ENCODE results near the gene NFIX. TPM values are rescaled to one million over a fixed set of nuclear protein-coding genes. Genes with fewer than 3 reads are reported as not detected.

The NFIX gene
- total RNA-seq, 4 donors from 2014 or later, result 126 to 223 (median 176) TPM

DNA sequence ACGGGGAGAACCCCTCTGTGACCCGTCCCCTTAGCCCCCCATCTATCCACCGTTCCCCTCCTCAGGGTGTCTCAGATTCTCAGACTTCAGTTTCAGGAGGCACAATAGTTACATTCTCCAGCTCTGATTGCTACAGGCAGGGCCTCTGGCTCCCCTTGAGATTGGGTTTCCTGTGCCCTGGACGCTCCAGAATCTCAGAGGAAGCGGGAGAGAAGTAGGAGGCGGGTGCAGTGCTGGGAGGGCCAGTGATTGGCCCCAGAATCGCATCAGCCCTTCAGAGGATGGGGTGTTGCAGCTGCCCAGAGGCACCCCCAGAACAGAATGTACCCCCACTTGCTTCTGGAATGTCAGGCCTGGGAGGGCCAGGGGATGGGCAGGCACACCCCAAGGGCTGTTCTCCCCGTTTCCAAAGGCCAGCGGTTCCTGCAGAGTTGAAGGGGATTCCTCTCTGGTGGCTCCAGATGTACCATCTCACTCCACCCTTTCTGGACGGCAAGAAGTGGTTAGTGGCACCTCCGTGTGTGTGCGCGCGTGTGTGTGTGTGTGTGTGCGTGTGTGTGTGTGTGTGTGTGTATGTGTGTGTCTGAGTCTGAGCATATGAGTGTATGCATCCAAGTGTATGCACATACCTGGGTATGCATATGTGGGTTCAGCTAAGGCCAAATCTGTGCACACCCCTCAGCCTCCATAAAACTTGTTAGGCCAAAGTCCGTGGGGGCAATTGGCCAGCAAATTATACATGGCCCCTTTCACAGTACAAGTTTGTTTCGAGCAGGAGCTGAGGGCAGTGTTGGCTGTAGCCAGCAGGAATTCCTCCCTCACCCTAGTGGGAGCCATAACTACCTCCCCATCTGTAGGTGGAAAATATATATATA is 71.9 kb downstream of the NFIX start:
- H3K27ac ChIP-seq, result peak overlapping the region; percentile 72
- H3K36me3 ChIP-seq, result no peaks in the 10 kb centered on the region
- WGBS, result 51% methylated on average over 7 of the region's 17 CpGs
- no peaks in the 10 kb centered on the region for H3K9me3 ChIP-seq
- H3K4me3 ChIP-seq, result no peak overlapping the region
- H3K4me1 ChIP-seq, result peaks cover 83% of the 10 kb centered on the region
- TF ChIP-seq, protein P1, sequence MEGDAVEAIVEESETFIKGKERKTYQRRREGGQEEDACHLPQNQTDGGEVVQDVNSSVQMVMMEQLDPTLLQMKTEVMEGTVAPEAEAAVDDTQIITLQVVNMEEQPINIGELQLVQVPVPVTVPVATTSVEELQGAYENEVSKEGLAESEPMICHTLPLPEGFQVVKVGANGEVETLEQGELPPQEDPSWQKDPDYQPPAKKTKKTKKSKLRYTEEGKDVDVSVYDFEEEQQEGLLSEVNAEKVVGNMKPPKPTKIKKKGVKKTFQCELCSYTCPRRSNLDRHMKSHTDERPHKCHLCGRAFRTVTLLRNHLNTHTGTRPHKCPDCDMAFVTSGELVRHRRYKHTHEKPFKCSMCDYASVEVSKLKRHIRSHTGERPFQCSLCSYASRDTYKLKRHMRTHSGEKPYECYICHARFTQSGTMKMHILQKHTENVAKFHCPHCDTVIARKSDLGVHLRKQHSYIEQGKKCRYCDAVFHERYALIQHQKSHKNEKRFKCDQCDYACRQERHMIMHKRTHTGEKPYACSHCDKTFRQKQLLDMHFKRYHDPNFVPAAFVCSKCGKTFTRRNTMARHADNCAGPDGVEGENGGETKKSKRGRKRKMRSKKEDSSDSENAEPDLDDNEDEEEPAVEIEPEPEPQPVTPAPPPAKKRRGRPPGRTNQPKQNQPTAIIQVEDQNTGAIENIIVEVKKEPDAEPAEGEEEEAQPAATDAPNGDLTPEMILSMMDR (IDR thresholded peaks at IDR 0.05), result no peak
- no peak for TF ChIP-seq EP300 (IDR thresholded peaks at IDR 0.05)
- H3K27me3 ChIP-seq, result no peaks in the 10 kb centered on the region
- no peak for DNase-seq (ENCODE audit: low spot score in 2 of 2)

DNA sequence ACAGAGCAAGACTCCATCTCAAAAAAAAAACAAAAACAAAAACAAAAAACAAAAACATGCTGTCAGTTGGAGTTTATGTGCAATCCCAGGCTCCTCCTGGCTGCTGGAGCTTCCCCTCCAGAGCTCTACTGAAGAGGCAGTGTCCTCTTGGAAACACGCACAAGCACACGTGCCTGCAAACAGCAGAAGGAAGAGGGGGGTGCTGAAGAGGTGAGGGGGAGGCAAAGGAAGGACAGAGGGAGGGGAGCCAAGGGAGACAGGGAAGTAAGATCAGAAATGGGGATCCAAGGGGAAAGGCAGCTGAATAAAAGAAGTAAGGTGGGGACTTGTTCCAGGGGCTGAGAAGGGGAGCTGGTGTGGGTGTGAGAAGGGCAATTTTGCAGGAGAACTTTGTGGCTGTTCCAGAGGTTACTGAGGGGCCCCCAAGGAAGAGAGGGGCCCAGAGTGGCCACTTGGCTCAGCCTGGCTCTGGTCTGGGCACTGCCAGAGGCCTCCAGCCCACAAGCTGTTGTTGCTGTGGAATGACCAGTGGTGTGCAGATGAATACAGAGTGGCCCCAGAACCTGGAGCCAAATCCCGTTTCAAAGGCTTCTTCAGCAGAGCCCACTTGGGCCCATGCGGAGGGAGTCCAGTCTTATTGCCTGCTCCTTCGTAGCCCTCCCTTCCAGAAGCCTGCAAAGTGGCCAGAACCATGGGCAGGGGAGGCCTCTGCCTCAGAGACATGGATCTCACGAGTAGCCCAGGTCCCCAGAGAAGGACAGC is 73.0 kb downstream of the NFIX start:
- H3K27ac ChIP-seq, result peak overlapping the region; percentile 72
- peaks cover 72% of the 10 kb centered on the region for H3K4me1 ChIP-seq
- DNase-seq (ENCODE audit: low spot score in 2 of 2), result no peak

DNA sequence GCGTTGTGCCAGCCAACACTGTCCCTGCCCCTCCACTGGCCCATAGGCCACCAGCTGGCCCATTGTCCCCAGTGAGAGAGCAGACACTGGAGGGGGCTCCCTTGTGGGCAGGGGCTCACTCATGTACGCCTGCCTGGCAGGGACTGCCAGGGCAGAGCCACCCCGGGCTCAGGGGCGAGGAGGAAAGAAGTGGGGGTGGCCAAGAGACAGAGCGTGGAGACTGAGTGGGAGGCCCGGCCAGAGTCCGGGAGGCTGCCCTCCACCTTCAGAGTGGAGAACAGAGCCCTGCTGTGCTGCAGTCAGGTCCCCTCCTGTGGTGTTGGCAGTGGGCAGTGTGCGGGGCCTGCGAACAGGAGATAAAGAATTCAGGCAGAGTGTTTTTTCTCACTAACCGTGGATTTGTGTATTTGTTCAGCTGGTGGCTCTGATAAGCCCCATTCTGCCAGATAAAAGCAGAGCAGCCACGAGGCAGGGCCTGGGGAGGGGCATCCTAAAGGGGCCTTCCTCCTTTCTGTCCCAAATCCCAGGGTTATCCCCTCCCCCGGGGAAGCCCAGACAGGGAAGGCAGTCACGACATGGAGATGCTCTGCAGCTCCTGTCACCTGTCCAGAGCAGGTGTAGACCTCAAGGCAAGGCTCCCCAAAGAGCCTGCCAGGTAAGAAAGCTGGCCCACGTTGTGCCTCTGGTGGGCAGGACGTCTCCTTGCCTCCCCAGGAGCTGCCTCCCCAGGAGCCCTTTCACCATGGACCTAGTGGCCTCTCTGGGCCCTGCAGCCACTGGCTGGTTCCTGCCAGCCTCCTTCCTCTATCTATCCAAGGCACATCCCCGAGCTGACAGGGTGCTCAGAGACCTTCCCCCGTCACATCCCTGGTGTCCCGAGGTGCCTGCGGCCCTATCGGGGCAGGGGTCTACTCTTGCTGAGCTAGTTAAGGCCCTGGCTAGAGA is 74.4 kb downstream of the NFIX start:
- Histone ChIP-seq H3K4me1 (peaks cover 65% of the 10 kb centered on the region), H3K27me3 (no peaks in the 10 kb centered on the region), H3K4me3 (peak overlapping the region; percentile 14), H3K27ac (peak overlapping the region; percentile 72), H3K36me3 (peaks cover 17% of the 10 kb centered on the region), H3K9me3 (no peaks in the 10 kb centered on the region)
- no peak for DNase-seq (ENCODE audit: low spot score in 2 of 2)
- WGBS, result 42% methylated on average over 16 of the region's 20 CpGs
- TF ChIP-seq EP300 (IDR thresholded peaks at IDR 0.05), result no peak
- TF ChIP-seq, protein P1 (IDR thresholded peaks at IDR 0.05), result no peak
- TF ChIP-seq POLR2A (IDR thresholded peaks at IDR 0.05), result no peak
- no peak for TF ChIP-seq POLR2AphosphoS5 (IDR thresholded peaks at IDR 0.05)

More for the DNA sequence above, 73.0 kb downstream of the NFIX start:
- TF ChIP-seq POLR2A (IDR thresholded peaks at IDR 0.05) (no peak), POLR2AphosphoS5 (IDR thresholded peaks at IDR 0.05) (no peak), EP300 (IDR thresholded peaks at IDR 0.05) (no peak)
- TF ChIP-seq, protein P1 (IDR thresholded peaks at IDR 0.05), result no peak
- no peak overlapping the region for H3K4me3 ChIP-seq
- WGBS, result 49% methylated on average over 4 of the region's 6 CpGs
- no peaks in the 10 kb centered on the region for H3K27me3 ChIP-seq
- H3K36me3 ChIP-seq, result peaks cover 5% of the 10 kb centered on the region
- H3K9me3 ChIP-seq, result no peaks in the 10 kb centered on the region

DNA sequence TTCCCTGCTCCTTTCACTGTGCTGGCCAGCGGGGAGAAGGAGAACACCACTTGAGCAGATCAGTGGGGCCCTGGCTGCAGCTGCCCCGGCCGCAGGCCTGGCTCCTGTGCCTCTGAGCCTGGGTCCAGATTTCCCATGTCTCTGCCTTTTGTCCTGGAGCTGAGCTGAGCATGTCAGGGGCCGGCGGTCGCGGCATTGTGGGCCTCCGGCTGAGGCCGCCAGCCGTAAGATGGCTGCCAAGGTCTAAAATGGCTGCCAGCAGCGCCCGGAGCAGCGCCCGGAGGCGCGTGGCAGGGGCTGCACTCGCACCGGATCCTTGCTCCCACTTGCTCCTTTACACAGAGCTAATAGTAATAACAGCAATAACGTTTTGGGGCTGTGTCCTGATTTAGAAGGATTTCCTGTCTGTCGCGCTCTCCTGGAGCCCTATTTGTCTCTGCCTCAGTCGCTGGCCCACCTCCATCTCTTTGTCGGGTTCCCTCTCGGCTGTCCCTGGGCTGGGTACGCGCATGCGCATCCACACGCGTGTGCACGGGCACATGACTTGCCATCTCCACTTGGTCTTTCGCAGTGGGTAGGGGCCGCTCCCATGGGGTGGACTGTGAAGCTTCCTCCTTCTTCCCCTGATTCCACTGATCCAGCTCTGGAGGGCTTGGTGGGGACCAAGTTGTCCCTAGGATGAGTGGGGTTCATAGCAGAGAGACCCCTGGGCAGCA is 75.3 kb downstream of the NFIX start:
- Histone ChIP-seq H3K27ac (peak overlapping the region; percentile 72), H3K4me1 (peaks cover 57% of the 10 kb centered on the region), H3K27me3 (no peaks in the 10 kb centered on the region), H3K4me3 (peak overlapping the region; percentile 14), H3K9me3 (no peaks in the 10 kb centered on the region), H3K36me3 (peaks cover 22% of the 10 kb centered on the region)
- no peak for DNase-seq (ENCODE audit: low spot score in 2 of 2)
- TF ChIP-seq POLR2AphosphoS5 (IDR thresholded peaks at IDR 0.05), result no peak
- TF ChIP-seq, protein P1 (IDR thresholded peaks at IDR 0.05), result no peak
- no peak for TF ChIP-seq POLR2A (IDR thresholded peaks at IDR 0.05)
- no peak for TF ChIP-seq EP300 (IDR thresholded peaks at IDR 0.05)
- WGBS, result 65% methylated on average over 30 of the region's 32 CpGs
